ENCODE measurements around the gene NFS1. TPM values are rescaled to one million over a fixed set of nuclear protein-coding genes. Genes with fewer than 3 reads are reported as not detected.

Gene NFS1
- total and polyA plus RNA-seq, 2 experiments from 2014 or later, result 38.1 to 48.5 TPM

DNA sequence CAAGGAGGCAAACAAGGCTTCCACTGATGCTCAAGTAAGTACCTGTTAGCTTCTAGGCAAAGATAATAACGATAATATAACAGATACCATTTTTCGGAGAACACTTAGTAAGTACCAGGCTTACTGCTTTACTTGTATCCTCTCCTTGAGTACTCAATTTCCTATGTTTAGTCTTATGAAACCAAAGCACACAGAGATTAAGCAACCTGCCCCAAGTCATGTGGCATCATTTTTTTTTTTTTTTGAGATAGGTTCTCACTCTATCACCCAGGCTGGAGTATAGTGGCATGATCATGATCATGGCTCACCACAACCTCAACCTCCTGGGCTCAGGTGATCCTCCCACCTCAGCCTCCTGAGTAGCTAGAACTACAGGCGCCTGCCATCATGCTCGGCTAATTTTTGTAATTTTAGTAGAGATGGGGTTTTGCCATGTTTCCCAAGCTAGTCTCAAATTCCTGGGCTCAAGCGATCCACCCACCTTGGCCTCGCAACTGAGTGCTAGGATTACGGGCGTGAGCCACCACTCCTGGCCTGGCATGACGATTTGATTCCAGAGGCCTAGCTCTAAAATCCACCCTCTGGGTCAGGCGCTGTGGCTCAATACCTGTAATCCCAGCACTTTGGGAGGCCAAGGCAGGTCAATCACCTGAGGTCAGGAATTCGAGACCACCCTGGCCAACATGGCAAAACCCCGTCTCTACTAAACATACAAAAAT lies 69.6 kb downstream of the NFS1 start:
- H3K4me1 ChIP-seq (ENCODE audit: insufficient read depth), result no peaks in the 10 kb centered on the region
- 97% methylated on average over 12 of the region's 12 CpGs for WGBS (ENCODE audit: low lambda C conversion rate, missing lambda C conversion rate)
- peaks cover 9% of the 10 kb centered on the region for H3K79me2 ChIP-seq
- peaks cover 4% of the 10 kb centered on the region for H3K36me3 ChIP-seq (replicated peaks; ENCODE audit: insufficient read depth, low read depth)
- no peaks in the 10 kb centered on the region for H3K9me3 ChIP-seq (ENCODE audit: low read depth)
- no peak overlapping the region for H2AFZ ChIP-seq
- H3K27me3 ChIP-seq, result no peaks in the 10 kb centered on the region
- TF ChIP-seq, protein P1, sequence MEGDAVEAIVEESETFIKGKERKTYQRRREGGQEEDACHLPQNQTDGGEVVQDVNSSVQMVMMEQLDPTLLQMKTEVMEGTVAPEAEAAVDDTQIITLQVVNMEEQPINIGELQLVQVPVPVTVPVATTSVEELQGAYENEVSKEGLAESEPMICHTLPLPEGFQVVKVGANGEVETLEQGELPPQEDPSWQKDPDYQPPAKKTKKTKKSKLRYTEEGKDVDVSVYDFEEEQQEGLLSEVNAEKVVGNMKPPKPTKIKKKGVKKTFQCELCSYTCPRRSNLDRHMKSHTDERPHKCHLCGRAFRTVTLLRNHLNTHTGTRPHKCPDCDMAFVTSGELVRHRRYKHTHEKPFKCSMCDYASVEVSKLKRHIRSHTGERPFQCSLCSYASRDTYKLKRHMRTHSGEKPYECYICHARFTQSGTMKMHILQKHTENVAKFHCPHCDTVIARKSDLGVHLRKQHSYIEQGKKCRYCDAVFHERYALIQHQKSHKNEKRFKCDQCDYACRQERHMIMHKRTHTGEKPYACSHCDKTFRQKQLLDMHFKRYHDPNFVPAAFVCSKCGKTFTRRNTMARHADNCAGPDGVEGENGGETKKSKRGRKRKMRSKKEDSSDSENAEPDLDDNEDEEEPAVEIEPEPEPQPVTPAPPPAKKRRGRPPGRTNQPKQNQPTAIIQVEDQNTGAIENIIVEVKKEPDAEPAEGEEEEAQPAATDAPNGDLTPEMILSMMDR (IDR thresholded peaks at IDR 0.05; ENCODE audit: poor library complexity), result no peak
- no peak for TF ChIP-seq EZH2 (IDR thresholded peaks at IDR 0.05; ENCODE audit: borderline replicate concordance)
- no peak for TF ChIP-seq EZH2phosphoT487 (IDR thresholded peaks at IDR 0.05; ENCODE audit: low read depth, severe bottlenecking, unreplicated experiment)
- no peaks in the 10 kb centered on the region for H3K9me2 ChIP-seq (replicated peaks; ENCODE audit: insufficient read depth)
- no peak overlapping the region for H3K4me3 ChIP-seq
- DNase-seq (ENCODE audit: low spot score), result no peak
- no peak overlapping the region for H3K27ac ChIP-seq
- H3K4me2 ChIP-seq, result no peak overlapping the region
- peaks cover 3% of the 10 kb centered on the region for H4K20me1 ChIP-seq (ENCODE audit: insufficient read depth, poor library complexity, severe bottlenecking)

DNA sequence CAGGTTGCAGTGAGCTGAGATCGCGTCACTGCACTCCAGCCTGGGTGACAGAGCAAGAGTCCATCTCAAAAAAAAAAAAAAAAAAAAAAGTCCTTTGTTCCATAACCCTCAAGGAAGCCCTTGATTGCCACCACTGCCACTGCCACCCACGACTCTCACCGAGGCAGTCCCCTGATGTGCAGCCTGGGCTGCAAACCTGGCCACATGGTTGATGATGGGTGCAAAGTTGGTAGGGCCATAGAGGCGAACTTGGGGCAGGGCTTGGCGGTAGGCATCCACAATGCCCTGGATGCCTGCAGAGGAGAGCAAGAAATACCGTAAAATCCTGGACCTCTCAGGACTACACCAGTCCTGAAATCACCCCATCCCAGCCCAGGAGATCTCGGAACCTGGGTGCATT lies 72.0 kb downstream of the NFS1 start:
- Histone ChIP-seq H3K27ac (no peak overlapping the region), H3K36me3 (replicated peaks; ENCODE audit: insufficient read depth, low read depth) (peaks cover 4% of the 10 kb centered on the region), H3K79me2 (no peaks in the 10 kb centered on the region), H4K20me1 (ENCODE audit: insufficient read depth, poor library complexity, severe bottlenecking) (no peaks in the 10 kb centered on the region), H3K9me2 (replicated peaks; ENCODE audit: insufficient read depth) (no peaks in the 10 kb centered on the region), H3K4me1 (ENCODE audit: insufficient read depth) (no peaks in the 10 kb centered on the region), H2AFZ (no peak overlapping the region), H3K9me3 (ENCODE audit: low read depth) (no peaks in the 10 kb centered on the region), H3K4me2 (no peak overlapping the region), H3K4me3 (no peak overlapping the region), H3K27me3 (no peaks in the 10 kb centered on the region)
- no peak for DNase-seq (ENCODE audit: low spot score)
- WGBS (ENCODE audit: low lambda C conversion rate, missing lambda C conversion rate), result 98% methylated on average over 8 of the region's 8 CpGs
- TF ChIP-seq, protein P1 (IDR thresholded peaks at IDR 0.05; ENCODE audit: poor library complexity), result no peak
- TF ChIP-seq EZH2 (IDR thresholded peaks at IDR 0.05; ENCODE audit: borderline replicate concordance), result no peak
- no peak for TF ChIP-seq EZH2phosphoT487 (IDR thresholded peaks at IDR 0.05; ENCODE audit: low read depth, severe bottlenecking, unreplicated experiment)

DNA sequence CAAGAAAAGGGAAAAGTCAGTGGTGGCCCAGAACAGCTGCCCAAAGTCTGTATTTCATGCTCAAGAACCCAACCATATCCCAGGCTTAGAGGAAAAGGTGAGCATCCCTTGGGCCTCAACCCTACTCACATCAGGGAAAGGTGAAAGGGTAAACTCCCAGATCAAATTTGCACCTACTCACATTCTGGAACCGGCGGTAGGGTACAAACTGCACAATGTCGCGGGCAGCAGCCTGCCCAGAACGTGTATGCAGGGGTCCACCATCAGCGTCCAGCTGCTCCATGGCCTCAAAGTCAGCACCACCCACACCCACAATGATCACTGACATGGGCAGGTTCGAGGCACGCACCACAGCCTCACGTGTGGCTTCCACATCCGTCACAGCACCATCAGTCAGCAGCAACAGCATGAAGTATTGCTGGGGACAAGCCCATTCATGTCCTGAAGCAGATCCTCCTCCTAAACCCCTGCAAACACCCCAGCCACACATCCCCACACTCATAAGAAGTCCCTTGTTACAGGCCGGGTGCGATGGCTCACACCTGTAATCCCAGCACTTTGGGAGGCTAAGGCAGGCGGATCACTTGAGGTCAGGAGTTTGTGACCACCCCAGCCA lies 72.7 kb downstream of the NFS1 start:
- no peak overlapping the region for H3K4me3 ChIP-seq
- peaks cover 4% of the 10 kb centered on the region for H3K36me3 ChIP-seq (replicated peaks; ENCODE audit: insufficient read depth, low read depth)
- no peaks in the 10 kb centered on the region for H3K79me2 ChIP-seq
- H3K4me1 ChIP-seq (ENCODE audit: insufficient read depth), result no peaks in the 10 kb centered on the region
- H3K4me2 ChIP-seq, result no peak overlapping the region
- no peaks in the 10 kb centered on the region for H4K20me1 ChIP-seq (ENCODE audit: insufficient read depth, poor library complexity, severe bottlenecking)
- no peaks in the 10 kb centered on the region for H3K9me3 ChIP-seq (ENCODE audit: low read depth)
- H3K27ac ChIP-seq, result no peak overlapping the region
- no peaks in the 10 kb centered on the region for H3K9me2 ChIP-seq (replicated peaks; ENCODE audit: insufficient read depth)
- TF ChIP-seq, protein P1 (IDR thresholded peaks at IDR 0.05; ENCODE audit: poor library complexity), result no peak
- TF ChIP-seq EZH2 (IDR thresholded peaks at IDR 0.05; ENCODE audit: borderline replicate concordance) (no peak), EZH2phosphoT487 (IDR thresholded peaks at IDR 0.05; ENCODE audit: low read depth, severe bottlenecking, unreplicated experiment) (no peak)
- WGBS (ENCODE audit: low lambda C conversion rate, missing lambda C conversion rate), result 98% methylated on average over 13 of the region's 13 CpGs
- no peaks in the 10 kb centered on the region for H3K27me3 ChIP-seq
- H2AFZ ChIP-seq, result no peak overlapping the region
- DNase-seq (ENCODE audit: low spot score), result no peak
